G401 (cell line): ENCODE results near the gene RABGAP1L. TPM values are rescaled to one million over a fixed set of nuclear protein-coding genes. Genes with fewer than 3 reads are reported as not detected.
"Not testable (repeated sequence)": the region's sequence is repeated elsewhere in the genome, so short reads cannot be mapped to it uniquely, and the experiment has no call there.

Experiments
- DNase-seq: peaks from one replicate; pipeline ENCODE4 v3.0.0-alpha.2; 2015; ENCODE audit warnings: low spot score
- in situ Hi-C: cut with HindIII; loops from 2 replicates; pipeline ENCODE4 v1.10.0; 2016; ENCODE audit warnings: low sequenced_read_pairs, mixed read lengths
- total RNA-seq: library from RNA; depleted of rRNA; stranded (reverse); fragments of >200 nt; shearing (Covaris generic); gene quantifications from 2 replicates; pipeline ENCODE4 v1.2.3, GENCODE V29; 2014

RABGAP1L gene
- total RNA-seq, 1 experiment from 2014 or later, result 23.3 TPM

GRCh38 chr1:174583316-174583715 lies 424.0 kb downstream of the RABGAP1L start:
- in situ Hi-C loops, result no loop called here
- DNase-seq, result no peak

GRCh38 chr1:174584071-174584470 lies 424.8 kb downstream of the RABGAP1L start:
- in situ Hi-C loops, result no loop called here
- DNase-seq, result no peak

- DNase-seq, in situ Hi-C loops: not testable (repeated sequence)
Measured at GRCh38 chr1:174588618-174589017, 429.3 kb downstream of the RABGAP1L start.

GRCh38 chr1:174605198-174605597 lies 445.9 kb downstream of the RABGAP1L start:
- in situ Hi-C loops, result no loop called here
- no peak for DNase-seq

GRCh38 chr1:174606471-174606870 lies 447.2 kb downstream of the RABGAP1L start:
- in situ Hi-C loops, result no loop called here

GRCh38 chr1:174617905-174618304 lies 458.6 kb downstream of the RABGAP1L start:
- in situ Hi-C loops, DNase-seq: not testable (repeated sequence)

More at GRCh38 chr1:174606471-174606870, 447.2 kb downstream of the RABGAP1L start:
- DNase-seq, result no peak

- in situ Hi-C loops, result no loop called here
- no peak for DNase-seq
Measured at GRCh38 chr1:174623324-174624035, 464.2 kb downstream of the RABGAP1L start.

GRCh38 chr1:174626031-174627025 lies 467.0 kb downstream of the RABGAP1L start:
- DNase-seq, result peak; percentile 70
- in situ Hi-C loops, result no loop called here

GRCh38 chr1:174637487-174637886 lies 478.2 kb downstream of the RABGAP1L start:
- in situ Hi-C loops, result no loop called here
- DNase-seq, result no peak

GRCh38 chr1:174639461-174639860 lies 480.1 kb downstream of the RABGAP1L start:
- in situ Hi-C loops, result no loop called here
- no peak for DNase-seq

GRCh38 chr1:174640783-174641182 lies 481.5 kb downstream of the RABGAP1L start:
- in situ Hi-C loops, result no loop called here
- no peak for DNase-seq

- DNase-seq, result no peak
- in situ Hi-C loops, result no loop called here
Measured at GRCh38 chr1:174642393-174642792, 483.1 kb downstream of the RABGAP1L start.

GRCh38 chr1:174643206-174643605 lies 483.9 kb downstream of the RABGAP1L start:
- in situ Hi-C loops, result no loop called here
- peak; percentile 74 for DNase-seq

- in situ Hi-C loops, DNase-seq: not testable (repeated sequence)
Measured at GRCh38 chr1:174649572-174649971, 490.3 kb downstream of the RABGAP1L start.

GRCh38 chr1:174652569-174653280 lies 493.4 kb downstream of the RABGAP1L start:
- DNase-seq, result no peak
- in situ Hi-C loops, result no loop called here

GRCh38 chr1:174654560-174654959 lies 495.2 kb downstream of the RABGAP1L start:
- in situ Hi-C loops, result no loop called here
- DNase-seq, result no peak

GRCh38 chr1:174656409-174657059 lies 497.2 kb downstream of the RABGAP1L start:
- in situ Hi-C loops, result no loop called here
- DNase-seq, result no peak

- in situ Hi-C loops, result no loop called here
- no peak for DNase-seq
Measured at GRCh38 chr1:174657411-174657810, 498.1 kb downstream of the RABGAP1L start.

GRCh38 chr1:174657893-174658292 lies 498.6 kb downstream of the RABGAP1L start:
- DNase-seq, result no peak
- in situ Hi-C loops, result no loop called here
